ENCODE data around the gene FUBP3.

GRCh38 chr9:130668196-130668595 is 88.8 kb downstream of the FUBP3 start:
- TF ChIP-seq CTCF (IDR thresholded peaks at IDR 0.05) (no peak), EP300 (IDR thresholded peaks at IDR 0.05) (no peak), POLR2A (IDR thresholded peaks at IDR 0.05) (no peak)

Measured in gastroesophageal sphincter (tissue), 3 donors.